Measurements from ENCODE around the gene SPIN4.

DNA sequence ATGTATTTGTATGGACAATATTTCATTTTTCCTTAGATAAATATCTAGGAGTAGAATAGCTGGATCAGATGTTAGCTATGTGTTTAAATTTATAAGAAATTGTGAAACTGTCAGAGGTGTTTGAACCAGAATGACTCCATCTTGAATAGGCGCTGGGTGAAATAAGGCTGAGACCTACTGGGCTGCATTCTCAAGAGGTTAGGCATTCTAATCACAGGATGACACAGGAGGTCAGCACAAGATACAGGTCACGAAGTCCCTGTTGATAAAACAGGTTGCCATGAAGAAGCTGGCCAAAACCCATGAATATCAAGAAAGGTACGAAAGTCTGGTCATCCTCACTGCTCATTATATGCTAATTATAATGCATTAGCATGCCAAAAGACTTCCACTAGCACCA, 36.3 kb upstream of the SPIN4 start:
- TF ChIP-seq, protein P1, sequence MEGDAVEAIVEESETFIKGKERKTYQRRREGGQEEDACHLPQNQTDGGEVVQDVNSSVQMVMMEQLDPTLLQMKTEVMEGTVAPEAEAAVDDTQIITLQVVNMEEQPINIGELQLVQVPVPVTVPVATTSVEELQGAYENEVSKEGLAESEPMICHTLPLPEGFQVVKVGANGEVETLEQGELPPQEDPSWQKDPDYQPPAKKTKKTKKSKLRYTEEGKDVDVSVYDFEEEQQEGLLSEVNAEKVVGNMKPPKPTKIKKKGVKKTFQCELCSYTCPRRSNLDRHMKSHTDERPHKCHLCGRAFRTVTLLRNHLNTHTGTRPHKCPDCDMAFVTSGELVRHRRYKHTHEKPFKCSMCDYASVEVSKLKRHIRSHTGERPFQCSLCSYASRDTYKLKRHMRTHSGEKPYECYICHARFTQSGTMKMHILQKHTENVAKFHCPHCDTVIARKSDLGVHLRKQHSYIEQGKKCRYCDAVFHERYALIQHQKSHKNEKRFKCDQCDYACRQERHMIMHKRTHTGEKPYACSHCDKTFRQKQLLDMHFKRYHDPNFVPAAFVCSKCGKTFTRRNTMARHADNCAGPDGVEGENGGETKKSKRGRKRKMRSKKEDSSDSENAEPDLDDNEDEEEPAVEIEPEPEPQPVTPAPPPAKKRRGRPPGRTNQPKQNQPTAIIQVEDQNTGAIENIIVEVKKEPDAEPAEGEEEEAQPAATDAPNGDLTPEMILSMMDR (IDR thresholded peaks at IDR 0.05) = no peak
- TF ChIP-seq POLR2A (IDR thresholded peaks at IDR 0.05) = no peak

Data from thyroid gland (tissue), 4 donors.